Measurements from ENCODE around the gene CA12. TPM values are rescaled to one million over a fixed set of nuclear protein-coding genes. Genes with fewer than 3 reads are reported as not detected.
A peak's percentile ranks its signal among the peaks of the same experiment; 100 is the strongest.
"Not testable (repeated sequence)": the region's sequence is repeated elsewhere in the genome, so short reads cannot be mapped to it uniquely, and the experiment has no call there.

The CA12 gene
- total and polyA plus RNA-seq, 2 experiments from 2014 or later: 0.03 TPM; not detected in 1

DNA sequence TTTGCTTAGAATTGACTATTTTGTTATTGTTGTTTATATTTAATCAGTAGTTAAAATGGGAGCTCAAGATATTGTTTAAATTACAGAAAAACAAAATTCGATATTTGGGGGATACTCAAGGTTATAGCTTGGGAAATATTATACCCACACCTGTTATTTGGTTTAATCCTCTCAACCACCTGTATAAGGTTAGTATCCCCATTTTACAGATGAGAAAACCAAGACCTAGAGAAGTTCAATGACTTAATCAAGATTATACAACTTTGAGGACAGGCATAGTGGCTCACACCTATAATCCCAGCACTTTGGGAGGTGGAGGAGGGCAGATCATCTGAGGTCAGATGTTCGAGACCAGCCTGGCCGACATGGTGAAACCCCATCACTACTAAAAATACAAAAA, 39.8 kb upstream of the CA12 start:
- Histone ChIP-seq H3K4me3 (no peak overlapping the region), H3K9me3 (ENCODE audit: low read depth) (no peaks in the 10 kb centered on the region), H3K27me3 (no peaks in the 10 kb centered on the region), H3K4me1 (ENCODE audit: low read depth) (no peaks in the 10 kb centered on the region), H3K36me3 (no peaks in the 10 kb centered on the region), H3K27ac (no peak overlapping the region)
- TF ChIP-seq, protein P1, sequence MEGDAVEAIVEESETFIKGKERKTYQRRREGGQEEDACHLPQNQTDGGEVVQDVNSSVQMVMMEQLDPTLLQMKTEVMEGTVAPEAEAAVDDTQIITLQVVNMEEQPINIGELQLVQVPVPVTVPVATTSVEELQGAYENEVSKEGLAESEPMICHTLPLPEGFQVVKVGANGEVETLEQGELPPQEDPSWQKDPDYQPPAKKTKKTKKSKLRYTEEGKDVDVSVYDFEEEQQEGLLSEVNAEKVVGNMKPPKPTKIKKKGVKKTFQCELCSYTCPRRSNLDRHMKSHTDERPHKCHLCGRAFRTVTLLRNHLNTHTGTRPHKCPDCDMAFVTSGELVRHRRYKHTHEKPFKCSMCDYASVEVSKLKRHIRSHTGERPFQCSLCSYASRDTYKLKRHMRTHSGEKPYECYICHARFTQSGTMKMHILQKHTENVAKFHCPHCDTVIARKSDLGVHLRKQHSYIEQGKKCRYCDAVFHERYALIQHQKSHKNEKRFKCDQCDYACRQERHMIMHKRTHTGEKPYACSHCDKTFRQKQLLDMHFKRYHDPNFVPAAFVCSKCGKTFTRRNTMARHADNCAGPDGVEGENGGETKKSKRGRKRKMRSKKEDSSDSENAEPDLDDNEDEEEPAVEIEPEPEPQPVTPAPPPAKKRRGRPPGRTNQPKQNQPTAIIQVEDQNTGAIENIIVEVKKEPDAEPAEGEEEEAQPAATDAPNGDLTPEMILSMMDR (IDR thresholded peaks at IDR 0.05; ENCODE audit: low read depth, low read length): no peak
- no peak for DNase-seq (ENCODE audit: low read depth in 1 of 2, low spot score in 1 of 2)

DNA sequence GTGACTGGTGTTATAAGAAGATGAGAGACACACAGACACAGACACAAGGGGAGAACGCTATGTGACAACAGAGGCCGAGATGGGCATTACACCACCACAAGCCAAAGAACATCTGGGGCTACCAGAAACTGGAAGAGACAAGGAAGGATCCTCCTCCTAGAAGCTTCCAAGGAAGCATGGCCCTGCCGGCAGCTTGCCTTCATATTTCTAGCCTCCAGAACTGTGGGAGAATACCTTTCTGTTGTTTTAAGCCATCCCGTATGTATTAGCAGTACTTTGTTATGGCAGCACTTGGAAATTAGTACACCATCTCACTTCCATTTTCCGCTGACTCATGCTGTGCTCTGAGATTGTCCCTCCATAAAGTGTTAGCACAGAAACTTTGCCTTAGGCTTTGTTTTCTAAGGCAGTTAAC, 38.7 kb upstream of the CA12 start:
- H3K4me1 ChIP-seq (ENCODE audit: low read depth): no peaks in the 10 kb centered on the region
- no peak overlapping the region for H3K4me3 ChIP-seq
- H3K27me3 ChIP-seq: no peaks in the 10 kb centered on the region
- no peaks in the 10 kb centered on the region for H3K9me3 ChIP-seq (ENCODE audit: low read depth)
- no peaks in the 10 kb centered on the region for H3K36me3 ChIP-seq
- no peak overlapping the region for H3K27ac ChIP-seq
- DNase-seq (ENCODE audit: low read depth in 1 of 2, low spot score in 1 of 2): peak; percentile 20 to 30
- TF ChIP-seq, protein P1 (IDR thresholded peaks at IDR 0.05; ENCODE audit: low read depth, low read length): no peak

DNA sequence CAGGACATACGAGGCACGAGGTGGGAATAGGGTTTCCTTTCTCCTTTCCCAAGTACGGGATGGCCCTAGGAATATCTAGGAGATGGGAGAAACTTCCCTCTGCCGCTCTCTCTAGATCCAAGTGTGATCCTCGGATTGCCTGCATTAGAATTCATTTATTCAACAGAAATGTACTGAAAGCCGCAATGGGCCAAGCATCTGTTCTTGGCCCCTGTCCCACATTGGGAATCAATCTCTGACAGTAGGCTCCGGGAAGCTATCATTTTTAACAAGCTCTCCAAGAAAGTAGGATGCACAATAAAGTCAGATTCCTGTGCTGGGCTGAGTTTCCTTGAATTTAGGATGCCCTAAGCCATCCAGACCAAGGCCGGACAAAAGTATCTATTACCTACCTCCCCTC, 37.2 kb upstream of the CA12 start:
- no peak for DNase-seq (ENCODE audit: low read depth in 1 of 2, low spot score in 1 of 2)
- no peaks in the 10 kb centered on the region for H3K27me3 ChIP-seq
- no peaks in the 10 kb centered on the region for H3K9me3 ChIP-seq (ENCODE audit: low read depth)
- TF ChIP-seq, protein P1 (IDR thresholded peaks at IDR 0.05; ENCODE audit: low read depth, low read length): no peak
- no peak overlapping the region for H3K27ac ChIP-seq
- H3K36me3 ChIP-seq: no peaks in the 10 kb centered on the region
- no peaks in the 10 kb centered on the region for H3K4me1 ChIP-seq (ENCODE audit: low read depth)
- no peak overlapping the region for H3K4me3 ChIP-seq

DNA sequence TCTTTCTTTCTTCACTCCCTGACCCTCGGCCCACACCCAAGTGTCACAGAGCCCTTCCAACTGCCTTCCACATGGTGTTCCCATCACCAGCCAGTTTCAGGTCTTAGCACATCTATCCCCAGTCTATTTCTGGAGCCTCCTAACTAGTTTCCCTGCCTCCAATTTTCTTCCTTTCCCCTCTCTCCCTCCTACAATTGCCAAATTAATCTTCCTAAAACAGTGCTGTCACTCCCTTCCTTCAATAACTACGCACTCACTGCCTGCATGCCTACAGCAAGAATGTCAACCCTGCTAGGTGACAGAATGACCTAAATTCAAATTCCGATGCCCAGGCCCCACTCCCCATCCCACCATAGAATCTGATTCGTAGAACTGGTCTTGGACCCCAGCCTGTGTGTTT, 36.1 kb upstream of the CA12 start:
- no peaks in the 10 kb centered on the region for H3K27me3 ChIP-seq
- no peak for DNase-seq (ENCODE audit: low read depth in 1 of 2, low spot score in 1 of 2)
- no peak overlapping the region for H3K4me3 ChIP-seq
- H3K4me1 ChIP-seq (ENCODE audit: low read depth): no peaks in the 10 kb centered on the region
- no peak overlapping the region for H3K27ac ChIP-seq
- TF ChIP-seq, protein P1 (IDR thresholded peaks at IDR 0.05; ENCODE audit: low read depth, low read length): no peak
- H3K9me3 ChIP-seq (ENCODE audit: low read depth): no peaks in the 10 kb centered on the region
- no peaks in the 10 kb centered on the region for H3K36me3 ChIP-seq

DNA sequence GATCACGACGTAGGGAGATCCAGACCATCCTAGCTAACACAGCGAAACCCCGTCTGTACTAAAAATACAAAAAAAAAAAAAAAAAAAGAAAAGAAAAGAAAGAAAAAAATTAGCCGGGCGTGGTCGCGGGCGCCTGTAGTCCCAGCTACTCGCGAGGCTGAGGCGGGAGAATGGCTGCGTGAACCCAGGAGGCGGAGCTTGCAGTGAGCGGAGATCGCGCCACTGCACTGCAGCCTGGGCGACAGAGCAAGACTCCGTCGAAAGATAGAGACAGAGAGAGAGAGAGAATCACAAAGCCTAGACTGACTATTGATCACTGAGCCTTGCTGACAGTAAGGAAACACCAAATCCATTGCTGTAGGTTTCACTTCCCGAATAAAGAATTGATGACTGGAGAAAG, 35.6 kb upstream of the CA12 start:
- H3K27me3 ChIP-seq; H3K36me3 ChIP-seq; H3K4me3 ChIP-seq; H3K4me1 ChIP-seq (ENCODE audit: low read depth); DNase-seq (ENCODE audit: low read depth in 1 of 2, low spot score in 1 of 2); H3K27ac ChIP-seq; H3K9me3 ChIP-seq (ENCODE audit: low read depth): not testable (repeated sequence)

DNA sequence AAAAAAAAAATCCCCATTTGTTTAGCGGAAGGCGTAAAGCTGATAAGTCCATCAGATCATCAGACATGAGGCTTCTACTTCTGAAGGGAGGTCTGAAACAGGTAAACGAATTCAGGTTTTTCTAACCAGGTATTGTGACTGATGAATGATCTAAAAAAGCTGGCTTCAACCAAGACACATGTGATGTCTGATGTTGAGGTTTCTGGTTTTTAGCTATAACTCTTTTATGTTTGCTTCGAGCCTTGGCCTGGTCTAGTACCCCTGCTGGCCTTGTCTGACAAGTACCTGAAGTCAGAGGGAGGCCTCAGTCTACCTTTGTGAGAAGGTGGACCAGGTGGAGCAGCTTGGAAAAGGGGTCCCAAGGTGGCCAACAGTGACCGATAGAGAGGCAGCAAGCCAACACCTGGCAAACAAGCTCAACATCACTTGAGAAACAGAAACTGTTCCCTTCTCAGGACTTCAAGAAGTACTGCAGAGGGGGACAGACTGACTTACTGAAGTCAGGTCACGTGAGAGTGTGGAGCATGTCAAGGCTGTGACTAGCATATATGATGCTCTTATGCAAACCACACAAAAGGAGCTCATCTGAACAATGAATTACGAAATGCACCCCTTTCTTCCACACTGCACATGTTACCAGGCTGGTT, 33.0 kb upstream of the CA12 start:
- Histone ChIP-seq H3K4me3 (no peak overlapping the region), H3K36me3 (no peaks in the 10 kb centered on the region)
- TF ChIP-seq, protein P1 (IDR thresholded peaks at IDR 0.05; ENCODE audit: low read depth, low read length): no peak

More for the DNA sequence above, 33.0 kb upstream of the CA12 start:
- no peaks in the 10 kb centered on the region for H3K27me3 ChIP-seq
- H3K27ac ChIP-seq: no peak overlapping the region
- no peaks in the 10 kb centered on the region for H3K9me3 ChIP-seq (ENCODE audit: low read depth)
- DNase-seq (ENCODE audit: low read depth in 1 of 2, low spot score in 1 of 2): no peak
- H3K4me1 ChIP-seq (ENCODE audit: low read depth): no peaks in the 10 kb centered on the region

Measured in cardiac muscle cell (in vitro differentiated cells and primary cell).